Ectodermal cell (in vitro differentiated cells): ENCODE data around the gene ZNF407.

Source experiments
- H3K27ac ChIP-seq: 2 replicates; pipeline ENCODE4 v1.7.0; 2013; ENCODE audit warnings: mild to moderate bottlenecking, low read depth, low read length; ENCODE audit not compliant: insufficient read depth, poor library complexity, severe bottlenecking
- H3K27me3 ChIP-seq: 2 replicates; pipeline ENCODE4 v1.7.0; 2013; ENCODE audit warnings: mild to moderate bottlenecking, low read length; ENCODE audit not compliant: insufficient read depth, control insufficient read depth, poor library complexity, severe bottlenecking
- H3K36me3 ChIP-seq: one replicate; pipeline ENCODE4 v1.7.0; 2013; ENCODE audit warnings: low read length; ENCODE audit not compliant: control insufficient read depth, insufficient read depth
- H3K4me1 ChIP-seq: one replicate; pipeline ENCODE4 v1.7.0; 2013; ENCODE audit warnings: low read length; ENCODE audit not compliant: control insufficient read depth, insufficient read depth
- H3K4me3 ChIP-seq: 2 replicates; pipeline ENCODE4 v1.7.0; 2013; ENCODE audit warnings: low read depth, low read length, control low read depth; ENCODE audit not compliant: insufficient read depth
- H3K9me3 ChIP-seq: 2 replicates; pipeline ENCODE4 v1.7.0; 2013; ENCODE audit warnings: mild to moderate bottlenecking, low read length, moderate library complexity; ENCODE audit not compliant: control insufficient read depth
- WGBS, 2 experiments: methylation state at CpG; one replicate each; pipeline ENCODE4 v1.1.7; 2013; ENCODE audit warnings: missing lambda C conversion rate in 2 of 2; 5-methylcytosine and 5-hydroxymethylcytosine counted together

ZNF407 gene

DNA sequence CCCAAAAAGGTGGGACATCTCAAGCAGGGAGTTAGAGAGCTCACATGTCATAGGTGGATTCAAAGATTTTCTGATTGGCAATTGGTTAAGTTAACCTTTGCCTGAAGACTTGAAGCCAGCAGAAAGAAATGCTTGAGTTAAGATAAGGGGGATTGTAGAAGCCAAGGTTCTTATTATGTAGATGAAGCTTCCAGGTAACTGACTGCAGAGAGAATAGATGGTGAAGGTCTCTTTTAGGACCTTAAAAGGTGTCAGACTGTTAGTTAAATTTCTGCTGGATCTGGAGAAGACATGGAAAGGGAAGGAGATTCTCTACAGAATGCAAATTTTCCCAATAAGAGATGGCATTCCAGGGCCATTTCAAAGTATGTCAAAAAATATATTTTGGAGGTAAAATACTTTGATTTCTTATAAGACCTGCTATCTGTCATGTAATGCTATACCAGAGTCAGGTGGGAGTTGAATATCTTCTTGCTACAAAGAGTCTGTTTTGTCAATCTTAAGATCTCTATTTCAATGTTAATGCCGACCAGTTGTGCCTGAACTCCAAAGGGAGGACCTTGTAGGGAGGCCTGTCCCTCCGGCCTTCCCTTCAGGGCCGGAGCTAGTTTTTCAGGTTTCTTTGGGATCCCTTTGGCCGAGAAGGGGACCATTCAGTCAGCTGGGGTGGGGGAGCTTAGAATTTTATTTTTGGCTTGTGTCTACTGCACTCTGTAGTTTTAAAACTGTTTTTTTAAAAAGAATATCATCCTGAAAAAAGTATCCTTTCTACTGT lies 330.7 kb downstream of the ZNF407 start:
- H3K9me3 ChIP-seq = no peaks in the 10 kb centered on the region
- no peak overlapping the region for H3K4me3 ChIP-seq
- no peaks in the 10 kb centered on the region for H3K4me1 ChIP-seq
- H3K27me3 ChIP-seq = no peaks in the 10 kb centered on the region
- H3K27ac ChIP-seq = no peak overlapping the region
- no peaks in the 10 kb centered on the region for H3K36me3 ChIP-seq
- WGBS, 2 experiments = 83 to 84% methylated on average over 4 of the region's 4 CpGs

DNA sequence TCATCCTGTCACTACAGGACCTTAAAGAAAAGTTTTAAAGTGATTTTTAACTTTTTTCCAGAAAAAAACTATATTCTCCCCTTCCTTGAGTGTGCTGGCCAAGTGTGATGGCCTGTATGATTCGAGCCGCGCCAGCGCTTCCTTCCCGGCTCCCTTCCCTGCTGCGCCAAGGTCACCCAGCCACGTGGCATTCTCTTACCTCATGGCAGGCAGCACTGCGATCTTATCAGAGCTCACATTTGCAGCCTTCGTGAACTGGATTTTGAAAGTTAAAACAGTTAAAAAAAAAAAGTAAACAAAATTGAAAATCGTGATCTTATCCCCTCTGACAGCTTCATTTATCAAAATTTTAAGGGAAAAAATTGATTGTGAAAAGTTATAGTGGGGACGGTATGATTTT lies 331.4 kb downstream of the ZNF407 start:
- Histone ChIP-seq H3K36me3 (no peaks in the 10 kb centered on the region), H3K27ac (no peak overlapping the region), H3K4me1 (no peaks in the 10 kb centered on the region), H3K4me3 (no peak overlapping the region), H3K27me3 (no peaks in the 10 kb centered on the region), H3K9me3 (no peaks in the 10 kb centered on the region)
- 89 to 93% methylated on average over 8 to 10 of the region's 11 CpGs for WGBS, 2 experiments

DNA sequence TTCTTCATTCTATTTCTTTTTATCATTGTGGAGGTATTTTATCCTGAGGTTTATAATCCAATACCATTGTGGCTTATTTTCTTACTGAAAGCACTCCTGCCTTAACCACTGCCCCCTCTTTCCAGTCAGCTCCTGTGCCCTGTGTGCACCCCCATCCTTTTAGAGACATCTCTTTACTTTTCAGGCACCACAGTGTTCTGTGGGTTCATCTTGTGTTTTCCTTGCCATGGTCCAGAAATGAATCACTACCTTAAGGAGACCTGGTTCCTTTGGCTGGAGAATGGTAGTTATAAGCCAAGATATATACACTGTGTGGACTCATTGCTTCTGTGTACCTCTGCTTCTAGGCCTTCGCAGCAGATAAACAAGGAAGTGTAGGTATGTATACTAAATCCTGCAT lies 332.9 kb downstream of the ZNF407 start:
- Histone ChIP-seq H3K4me1 (no peaks in the 10 kb centered on the region), H3K27me3 (no peaks in the 10 kb centered on the region), H3K4me3 (no peak overlapping the region), H3K36me3 (no peaks in the 10 kb centered on the region), H3K27ac (no peak overlapping the region), H3K9me3 (no peaks in the 10 kb centered on the region)
- 100% methylated on average over 1 of the region's 1 CpG; no CpG with 5 or more reads in 1 of the 2 experiments for WGBS, 2 experiments

DNA sequence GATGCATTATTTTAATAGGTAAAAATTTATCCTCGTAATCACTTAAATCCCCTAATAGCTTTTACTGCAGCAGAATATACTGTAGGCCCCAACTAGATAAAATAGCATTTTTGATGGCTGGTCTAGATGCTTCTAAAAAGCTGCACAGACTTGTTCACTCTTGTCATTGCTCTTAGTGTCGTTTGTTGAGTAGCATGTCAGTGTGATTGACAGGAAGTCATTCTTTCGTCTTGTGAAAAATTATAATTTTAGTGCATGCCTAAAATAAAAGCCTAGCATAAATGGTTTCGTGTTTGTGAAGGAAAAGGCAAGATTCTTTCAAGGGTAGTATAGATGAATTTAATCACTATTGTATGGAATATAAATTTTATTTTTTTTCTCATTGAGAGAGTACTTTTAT lies 336.3 kb downstream of the ZNF407 start:
- 96 to 99% methylated on average over 3 to 4 of the region's 4 CpGs for WGBS, 2 experiments
- H3K36me3 ChIP-seq = no peaks in the 10 kb centered on the region
- H3K4me3 ChIP-seq = no peak overlapping the region
- no peaks in the 10 kb centered on the region for H3K9me3 ChIP-seq
- no peak overlapping the region for H3K27ac ChIP-seq
- H3K4me1 ChIP-seq = no peaks in the 10 kb centered on the region
- no peaks in the 10 kb centered on the region for H3K27me3 ChIP-seq

DNA sequence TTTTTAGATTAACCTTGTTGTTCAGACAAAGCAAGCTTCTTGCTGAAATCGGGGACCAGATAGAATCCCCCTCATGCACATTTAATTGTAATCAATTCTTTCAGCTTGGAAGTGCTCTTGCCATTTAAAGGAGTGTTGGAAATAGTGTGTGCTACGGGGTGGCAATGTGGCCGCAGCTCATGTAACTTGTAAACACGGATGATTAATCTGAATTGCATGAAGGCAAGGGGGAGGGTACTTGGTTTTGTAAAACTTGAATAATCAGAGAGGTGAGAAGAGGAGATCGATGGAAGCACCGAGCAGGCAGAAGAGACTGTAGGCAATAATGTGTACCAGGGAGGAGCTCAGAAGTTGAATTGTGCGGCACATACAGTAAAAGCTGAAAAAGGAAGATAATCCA lies 337.8 kb downstream of the ZNF407 start:
- WGBS, 2 experiments = 87 to 90% methylated on average over 7 of the region's 7 CpGs
- Histone ChIP-seq H3K4me3 (no peak overlapping the region), H3K36me3 (no peaks in the 10 kb centered on the region), H3K4me1 (no peaks in the 10 kb centered on the region), H3K27me3 (no peaks in the 10 kb centered on the region), H3K9me3 (no peaks in the 10 kb centered on the region), H3K27ac (no peak overlapping the region)

DNA sequence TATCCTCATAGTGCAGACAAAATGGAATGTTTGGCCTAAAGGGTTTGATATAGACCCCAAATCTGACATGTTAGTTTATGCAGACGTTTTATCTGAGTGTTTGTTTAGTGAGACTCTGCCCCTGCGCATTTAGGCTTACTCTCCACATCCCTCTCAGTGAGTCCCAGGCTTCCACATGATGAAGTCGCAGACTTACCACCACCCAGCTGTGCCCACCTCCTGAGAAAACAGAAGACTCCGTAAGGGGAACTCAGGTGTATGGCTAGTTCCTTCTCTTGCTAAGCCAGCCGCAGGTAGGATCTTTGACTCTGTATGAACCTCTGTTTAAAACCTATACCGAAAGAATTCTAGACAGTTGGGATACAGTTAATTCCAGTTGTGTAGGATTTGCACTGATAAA lies 338.7 kb downstream of the ZNF407 start:
- H3K36me3 ChIP-seq = no peaks in the 10 kb centered on the region
- no peak overlapping the region for H3K4me3 ChIP-seq
- no peaks in the 10 kb centered on the region for H3K4me1 ChIP-seq
- H3K27ac ChIP-seq = no peak overlapping the region
- no peaks in the 10 kb centered on the region for H3K9me3 ChIP-seq
- H3K27me3 ChIP-seq = no peaks in the 10 kb centered on the region
- 87 to 90% methylated on average over 6 of the region's 6 CpGs for WGBS, 2 experiments

DNA sequence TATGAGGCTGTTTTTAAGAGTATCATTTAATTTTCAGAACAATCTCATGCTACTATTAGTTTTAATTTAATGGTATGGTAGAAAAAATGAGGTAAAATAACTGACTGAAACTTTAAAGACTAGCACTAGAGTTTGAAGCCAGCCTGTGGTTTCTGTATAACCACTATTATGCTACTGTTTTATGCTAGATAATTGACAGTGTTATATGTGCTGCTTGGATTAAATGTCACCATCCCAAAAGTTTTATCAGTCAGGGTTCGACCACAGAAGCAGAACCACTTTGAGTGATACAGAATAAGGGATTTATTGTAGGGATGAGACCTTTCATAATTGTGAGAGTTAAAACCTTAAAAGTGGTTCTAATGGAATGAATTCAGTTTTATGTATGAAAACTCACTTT lies 339.6 kb downstream of the ZNF407 start:
- Histone ChIP-seq H3K4me1 (no peaks in the 10 kb centered on the region), H3K27me3 (no peaks in the 10 kb centered on the region), H3K36me3 (no peaks in the 10 kb centered on the region), H3K27ac (no peak overlapping the region), H3K4me3 (no peak overlapping the region), H3K9me3 (no peaks in the 10 kb centered on the region)
- WGBS, 2 experiments = 85 to 100% methylated on average over 1 of the region's 1 CpG

DNA sequence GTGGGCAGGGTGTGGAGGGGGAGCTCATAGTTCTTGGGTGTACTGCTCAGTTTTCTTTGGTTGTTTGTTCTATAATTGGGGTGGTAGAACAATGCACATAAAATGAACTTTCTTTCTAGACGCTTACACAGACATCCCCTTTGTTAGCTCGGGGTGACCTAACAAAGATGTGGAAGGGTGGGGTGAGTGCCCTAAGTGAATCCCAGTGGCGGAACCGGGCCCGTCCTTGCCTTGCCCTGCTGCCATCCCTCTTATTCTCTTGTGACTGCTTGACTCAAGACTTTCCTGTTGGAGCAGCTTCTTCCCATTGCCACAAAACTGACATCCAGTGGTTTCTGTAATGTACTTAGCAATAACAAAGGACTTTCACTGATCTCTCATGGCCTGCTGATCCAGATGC lies 343.2 kb downstream of the ZNF407 start:
- WGBS, 2 experiments = 95 to 96% methylated on average over 5 of the region's 5 CpGs
- Histone ChIP-seq H3K4me3 (no peak overlapping the region), H3K36me3 (no peaks in the 10 kb centered on the region), H3K27ac (no peak overlapping the region), H3K9me3 (no peaks in the 10 kb centered on the region), H3K27me3 (no peaks in the 10 kb centered on the region), H3K4me1 (no peaks in the 10 kb centered on the region)

DNA sequence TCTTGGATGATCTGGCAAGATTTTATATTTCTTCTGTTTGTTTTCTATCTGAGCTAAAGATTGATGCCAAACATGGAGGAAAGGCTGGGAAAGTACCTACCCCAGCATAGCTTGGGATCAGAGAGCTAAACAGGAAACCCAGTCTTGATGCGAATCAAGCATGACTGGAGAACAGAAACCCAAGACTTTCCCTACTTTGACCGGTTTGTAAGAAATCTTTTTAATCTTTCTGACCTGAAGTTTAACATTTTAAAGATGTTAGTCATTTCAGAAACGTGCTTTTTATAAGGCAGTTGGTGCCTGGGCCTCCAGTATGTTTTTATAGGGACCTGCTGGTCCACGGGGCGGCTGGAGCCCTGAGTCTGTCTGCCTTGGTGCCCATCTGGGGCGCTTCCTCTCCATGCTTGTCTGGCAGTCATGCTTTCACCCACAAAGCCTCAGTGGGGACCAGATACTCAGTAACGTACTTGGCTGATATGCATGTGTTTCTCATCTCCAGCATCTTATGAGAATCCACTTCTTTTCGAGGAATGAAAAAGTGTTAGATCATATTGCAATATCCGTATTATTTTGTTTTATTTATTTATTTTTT lies 344.7 kb downstream of the ZNF407 start:
- H3K4me1 ChIP-seq = peaks cover 1% of the 10 kb centered on the region
- WGBS, 2 experiments = 94 to 95% methylated on average over 8 to 9 of the region's 9 CpGs
- H3K9me3 ChIP-seq = no peaks in the 10 kb centered on the region
- H3K4me3 ChIP-seq = no peak overlapping the region
- H3K36me3 ChIP-seq = no peaks in the 10 kb centered on the region
- H3K27ac ChIP-seq = no peak overlapping the region
- H3K27me3 ChIP-seq = no peaks in the 10 kb centered on the region

DNA sequence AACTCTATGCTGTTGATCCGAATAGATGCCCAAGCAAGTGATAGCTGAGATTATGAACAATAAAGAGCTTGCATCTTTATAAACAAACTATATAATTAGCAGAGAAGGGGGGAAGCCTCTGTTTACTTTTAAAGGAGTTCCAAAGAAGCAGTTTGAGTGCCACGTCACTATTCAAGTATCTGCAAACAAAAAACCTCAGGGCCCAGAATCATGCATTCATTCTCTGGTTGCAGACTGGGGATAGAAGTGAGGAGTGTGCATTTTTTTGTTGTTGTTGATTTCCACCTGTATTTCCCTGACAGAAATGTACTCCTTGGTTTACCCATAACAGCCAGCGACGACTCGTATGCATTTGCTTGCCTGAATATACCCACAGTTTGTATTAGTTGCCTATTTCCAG lies 347.0 kb downstream of the ZNF407 start:
- H3K27ac ChIP-seq = no peak overlapping the region
- H3K4me3 ChIP-seq = no peak overlapping the region
- H3K4me1 ChIP-seq = peaks cover 7% of the 10 kb centered on the region
- H3K9me3 ChIP-seq = no peaks in the 10 kb centered on the region
- H3K27me3 ChIP-seq = no peaks in the 10 kb centered on the region
- 86 to 93% methylated on average over 4 to 5 of the region's 5 CpGs for WGBS, 2 experiments
- H3K36me3 ChIP-seq = no peaks in the 10 kb centered on the region
